Stimulated activated CD4-positive, alpha-beta T cell treated with anti-CD3 and anti-CD28 coated beads, Interleukin-15, amount 100 ng/mL, for 48 hours (primary cell): Measurements from ENCODE around the gene RIMS3.
"Not testable (repeated sequence)": the region's sequence is repeated elsewhere in the genome, so short reads cannot be mapped to it uniquely, and the experiment has no call there.

Experiments used
- DNase-seq, 2 donors: peaks; one replicate each; pipeline ENCODE4 v3.0.0-alpha.2; 2020; ENCODE audit warnings: low read depth in 2 of 2

Gene RIMS3

DNA sequence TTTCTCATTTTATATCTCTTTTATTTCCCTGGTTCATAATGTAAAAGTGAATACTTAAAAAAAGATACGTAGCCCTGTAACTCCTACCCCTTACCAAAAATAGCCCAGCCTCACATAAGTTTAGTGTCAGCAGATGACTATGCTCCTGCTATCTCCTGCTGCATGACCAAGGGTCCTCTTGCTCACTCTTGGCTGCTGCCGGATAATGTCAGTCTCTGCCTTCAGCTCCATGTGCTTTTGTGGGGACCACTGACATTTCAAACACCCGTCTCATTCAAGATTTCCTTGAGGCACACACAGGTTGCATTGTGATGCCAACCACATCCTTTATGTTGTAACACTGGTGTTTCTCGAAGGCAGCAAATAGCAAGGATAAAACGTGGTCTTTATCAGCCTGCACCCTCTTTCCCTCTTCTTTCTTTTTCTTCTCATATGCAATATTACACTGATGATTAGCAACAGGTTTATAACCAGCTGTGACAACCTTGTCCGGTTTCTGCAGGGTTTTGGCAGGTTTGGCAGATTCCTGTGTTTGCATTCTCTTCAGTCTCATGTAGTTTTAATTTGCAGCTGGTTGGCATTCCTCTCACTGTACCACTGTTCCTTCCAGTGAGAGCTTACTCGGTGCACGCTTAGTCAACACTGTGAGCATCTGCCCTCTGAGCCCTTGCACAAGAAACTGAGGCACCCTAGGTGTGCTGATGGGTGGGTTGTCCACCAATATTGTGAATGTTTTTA lies 71.9 kb downstream of the RIMS3 start:
- DNase-seq: no peak

DNA sequence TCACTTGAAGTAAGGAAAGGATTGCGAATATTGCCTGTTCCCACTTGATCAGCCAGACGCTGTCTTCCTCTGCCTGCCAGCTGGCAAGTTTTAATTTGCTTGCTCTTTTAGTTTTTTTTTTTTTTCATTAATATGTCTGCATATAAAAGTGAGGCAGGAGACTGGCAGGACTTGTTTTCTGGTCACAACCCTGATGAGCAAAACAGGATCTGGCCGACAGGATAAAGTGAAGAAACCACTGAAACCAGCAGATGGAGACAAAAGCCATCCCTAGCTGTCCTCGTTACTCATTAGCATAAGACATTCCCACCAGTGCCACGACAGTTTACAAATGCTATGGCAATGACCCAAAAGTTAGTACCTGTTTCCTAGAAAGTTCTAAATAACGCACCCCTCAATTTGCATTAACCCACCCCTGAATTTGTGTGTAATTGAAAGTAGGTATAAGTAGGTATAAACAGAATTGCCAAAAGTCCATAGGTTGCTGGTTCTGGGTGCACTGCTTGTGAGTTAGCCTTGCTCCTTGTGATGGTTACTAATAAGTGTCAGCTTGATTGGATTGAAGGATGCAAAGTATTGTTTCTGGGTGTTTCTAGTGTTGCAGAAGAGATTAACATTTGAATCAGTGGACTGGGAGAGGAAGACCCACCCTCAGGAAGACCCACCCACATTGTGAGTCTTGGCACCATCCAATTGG lies 73.2 kb downstream of the RIMS3 start:
- DNase-seq: no peak

DNA sequence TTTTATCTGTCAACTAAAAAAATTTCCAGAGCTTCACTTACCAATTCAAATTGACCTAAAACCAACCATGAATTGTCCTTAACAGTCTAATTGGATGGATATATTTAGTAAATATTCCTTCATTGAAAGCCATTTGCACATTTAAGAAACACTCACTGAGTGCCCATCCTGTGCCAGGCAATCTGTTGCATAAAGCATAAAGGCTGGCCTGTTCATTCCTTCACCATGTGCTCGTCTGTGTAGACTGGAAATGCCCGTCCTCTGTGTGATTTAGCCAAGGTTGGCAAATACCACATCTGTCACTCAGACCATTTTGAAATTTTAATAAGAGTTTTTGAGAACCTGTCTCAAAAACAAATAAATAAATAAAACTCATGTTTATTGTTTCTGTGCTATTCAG lies 76.9 kb downstream of the RIMS3 start:
- no peak for DNase-seq

DNA sequence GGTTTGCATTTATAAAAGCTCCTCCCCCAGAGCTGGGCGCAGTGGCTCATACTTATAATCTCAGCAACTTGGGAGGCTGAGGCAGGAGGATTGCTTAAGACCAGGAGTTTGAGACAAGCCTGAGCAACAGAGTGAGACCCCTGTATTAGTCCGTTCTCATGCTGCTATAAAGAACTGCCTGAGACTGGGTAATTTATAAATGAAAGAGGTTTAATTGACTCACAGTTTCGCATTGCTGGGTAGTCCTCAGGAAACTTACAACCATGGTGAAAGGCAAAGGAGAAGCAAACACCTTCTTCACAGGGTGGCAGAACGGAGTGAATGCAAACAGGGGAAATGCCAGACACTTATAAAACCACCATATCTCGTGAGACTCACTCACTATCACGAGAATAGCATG lies 81.5 kb downstream of the RIMS3 start:
- DNase-seq: no peak

DNA sequence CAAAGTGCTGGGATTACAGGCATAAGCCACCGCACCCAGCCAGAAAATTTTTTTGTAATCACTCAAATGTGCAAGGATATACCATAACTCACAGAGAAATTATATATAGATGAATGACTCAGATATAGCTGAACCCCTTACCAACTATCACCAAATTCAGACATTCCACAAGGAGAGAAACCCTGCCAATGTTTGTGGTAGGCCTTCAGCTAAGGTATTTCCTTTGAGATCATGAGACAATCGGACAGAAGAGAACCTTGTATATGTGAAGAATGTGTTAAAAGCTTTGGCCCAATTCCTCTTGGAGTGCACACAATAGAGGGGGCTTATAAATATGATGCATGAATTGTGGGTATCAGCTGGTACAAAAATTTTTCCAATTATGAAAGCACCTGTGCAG lies 83.4 kb downstream of the RIMS3 start:
- no peak for DNase-seq

DNA sequence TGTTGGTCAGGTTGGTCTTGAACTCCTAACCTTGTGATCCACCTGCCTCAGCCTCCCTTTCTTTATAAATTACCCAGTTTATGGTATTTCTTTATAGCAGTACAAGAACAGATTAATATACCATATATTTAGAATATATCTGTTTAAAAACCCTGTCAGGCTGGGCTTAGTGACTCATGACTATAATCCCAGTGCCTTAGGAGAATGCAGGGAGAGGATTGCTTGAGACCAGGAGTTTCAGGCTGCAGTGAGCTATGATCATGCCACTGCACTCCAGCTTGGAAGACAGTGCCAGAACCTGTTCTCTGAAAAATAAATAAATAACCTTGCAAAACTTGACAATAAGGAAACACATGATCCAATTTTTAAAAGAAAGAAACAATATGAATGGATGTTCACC lies 90.1 kb downstream of the RIMS3 start:
- DNase-seq: no peak

DNA sequence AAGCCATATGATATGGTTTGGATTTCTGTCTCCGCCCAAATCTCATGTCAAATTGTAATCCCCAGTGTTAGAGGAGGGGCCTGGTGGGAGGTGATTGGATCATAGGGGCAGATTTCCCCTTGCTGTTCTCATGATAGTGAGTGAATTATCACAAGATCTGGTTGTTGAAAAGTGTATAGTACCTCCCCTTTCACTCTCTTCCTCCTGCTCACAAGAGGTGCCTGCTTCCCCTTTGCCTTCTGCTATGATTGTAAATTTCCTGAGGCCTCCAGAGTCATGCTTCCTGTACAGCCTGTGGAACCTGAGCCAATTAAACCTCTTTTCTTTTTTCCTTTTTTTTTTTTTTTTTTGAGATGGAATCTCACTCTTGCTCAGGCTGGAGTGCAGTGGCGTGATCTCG lies 90.7 kb downstream of the RIMS3 start:
- not testable (repeated sequence) for DNase-seq
